T-helper 1 cell treated with Interleukin-12 subunit alpha and Interleukin-12 subunit beta and Interleukin-4 antibody, amounts not matched to agents 30 ng/mL and 1 ng/mL, for 36 hours (primary cell): ENCODE results near the gene RNASEH2A. TPM values are rescaled to one million over a fixed set of nuclear protein-coding genes. Genes with fewer than 3 reads are reported as not detected.

Experiments used
- intact Hi-C: fragments of 100-400 bp; cut with micrococcal nuclease; formaldehyde crosslinking; loops from one replicate; pipeline ENCODE4 v1.15.1; 2024
- total RNA-seq: library from RNA; stranded (reverse); gene quantifications from 2 replicates; pipeline ENCODE4 v1.2.3, GENCODE V29; 2022

RNASEH2A gene
- total RNA-seq, 1 donor from 2014 or later, result 30.5 TPM

- intact Hi-C loops, result loop anchor here (1.0 to 2.0 kb wide), 6 partner anchors 19 to 283 kb away; no protein-coding TSS in a partner anchor
These were observed 41.1 kb downstream of the RNASEH2A start for GRCh38 chr19:12847159-12848139.

GRCh38 chr19:12856653-12857052, 50.3 kb downstream of the RNASEH2A start:
- intact Hi-C loops, result no loop called here

- intact Hi-C loops, result no loop called here
These were observed 51.9 kb downstream of the RNASEH2A start for GRCh38 chr19:12858041-12858928.

- intact Hi-C loops, result no loop called here
These were observed 53.2 kb downstream of the RNASEH2A start for GRCh38 chr19:12859546-12859945.

Other genes starting within 250 kb of the RNASEH2A start
- 13.1 and 14.8 TPM in 2 replicates for gene ZNF490, start 195.8 kb upstream of the RNASEH2A start, total RNA-seq
- gene ZNF791, start 195.7 kb upstream of the RNASEH2A start, total RNA-seq, result 31.4 and 34.3 TPM in 2 replicates
- gene MAN2B1, start 139.8 kb upstream of the RNASEH2A start, total RNA-seq, result 189 and 197 TPM in 2 replicates
- gene WDR83, start 139.8 kb upstream of the RNASEH2A start, total RNA-seq, result 19.2 and 20.1 TPM in 2 replicates
- 108 and 121 TPM in 2 replicates for gene DHPS, start 124.7 kb upstream of the RNASEH2A start, total RNA-seq
- gene GNG14, start 118.6 kb upstream of the RNASEH2A start, total RNA-seq, result not detected in 2 replicates
- gene FBXW9, start 110.0 kb upstream of the RNASEH2A start, total RNA-seq, result 5.0 and 6.1 TPM in 2 replicates
- 86.1 and 87.4 TPM in 2 replicates for gene TNPO2, start 82.7 kb upstream of the RNASEH2A start, total RNA-seq
- 180 and 185 TPM in 2 replicates for gene TRIR, start 71.9 kb upstream of the RNASEH2A start, total RNA-seq
- gene GET3, start 69.1 kb upstream of the RNASEH2A start, total RNA-seq, result 66.7 and 69.3 TPM in 2 replicates
- 0.10 TPM in 1 of 2 replicates, not detected in the other for gene BEST2, start 54.8 kb upstream of the RNASEH2A start, total RNA-seq
- 16.5 and 17.9 TPM in 2 replicates for gene HOOK2, start 31.0 kb upstream of the RNASEH2A start, total RNA-seq
- 309 and 316 TPM in 2 replicates for gene JUNB, start 15.1 kb upstream of the RNASEH2A start, total RNA-seq
- gene PRDX2, start 4.8 kb upstream of the RNASEH2A start, total RNA-seq, result 300 and 302 TPM in 2 replicates
- gene THSD8, start 4.5 kb upstream of the RNASEH2A start, total RNA-seq, result 13.0 and 24.6 TPM in 2 replicates
- gene RTBDN, start 28.0 kb downstream of the RNASEH2A start, total RNA-seq, result not detected in 2 replicates
- 0.49 and 1.1 TPM in 2 replicates for gene MAST1, start 31.9 kb downstream of the RNASEH2A start, total RNA-seq
- 29.5 and 32.6 TPM in 2 replicates for gene DNASE2, start 74.9 kb downstream of the RNASEH2A start, total RNA-seq
- gene KLF1, start 80.6 kb downstream of the RNASEH2A start, total RNA-seq, result 0.22 and 0.41 TPM in 2 replicates
- 48.0 and 49.5 TPM in 2 replicates for gene GCDH, start 84.6 kb downstream of the RNASEH2A start, total RNA-seq
- 1.9 and 2.8 TPM in 2 replicates for gene SYCE2, start 112.7 kb downstream of the RNASEH2A start, total RNA-seq
- gene FARSA, start 127.1 kb downstream of the RNASEH2A start, total RNA-seq, result 108 and 117 TPM in 2 replicates
- gene CALR, start 132.0 kb downstream of the RNASEH2A start, total RNA-seq, result 1,347 and 1,385 TPM in 2 replicates
- gene RAD23A, start 139.3 kb downstream of the RNASEH2A start, total RNA-seq, result 113 and 115 TPM in 2 replicates
- 16.6 and 17.9 TPM in 2 replicates for gene GADD45GIP1, start 150.6 kb downstream of the RNASEH2A start, total RNA-seq
- gene DAND5, start 163.0 kb downstream of the RNASEH2A start, total RNA-seq, result 0.10 TPM in 1 of 2 replicates, not detected in the other
- 0.96 and 1.1 TPM in 2 replicates for gene NFIX, start 188.9 kb downstream of the RNASEH2A start, total RNA-seq